Activated CD4-positive, alpha-beta T cell treated with anti-CD3 and anti-CD28 coated beads, Interleukin-2, amount 10 ng/mL, durations not matched to agents 24 days and 14 days (primary cell): ENCODE data around the gene NDUFA8. TPM values are rescaled to one million over a fixed set of nuclear protein-coding genes. Genes with fewer than 3 reads are reported as not detected.

Source experiments
- DNase-seq: peaks from one replicate; pipeline ENCODE4 v3.0.0; 2022
- H3K27ac Mint-ChIP-seq: one replicate; pipeline ENCODE4 v1.8.0; 2022; ENCODE audit warnings: mild to moderate bottlenecking, mixed read lengths
- H3K27me3 Mint-ChIP-seq: one replicate; pipeline ENCODE4 v1.8.0; 2022; ENCODE audit warnings: mixed read lengths
- H3K36me3 Mint-ChIP-seq: one replicate; pipeline ENCODE4 v1.8.0; 2022; ENCODE audit warnings: low read depth, mild to moderate bottlenecking, mixed read lengths
- H3K4me1 Mint-ChIP-seq: one replicate; pipeline ENCODE4 v1.8.0; 2021; ENCODE audit warnings: mixed read lengths
- H3K4me3 Mint-ChIP-seq: one replicate; pipeline ENCODE4 v1.8.0; 2022; ENCODE audit warnings: mild to moderate bottlenecking, moderate library complexity, mixed read lengths
- H3K9me3 Mint-ChIP-seq: one replicate; pipeline ENCODE4 v1.8.0; 2021; ENCODE audit warnings: mixed read lengths
- intact Hi-C: fragments of 100-400 bp; cut with micrococcal nuclease; formaldehyde crosslinking; loops from one replicate; pipeline ENCODE4 v1.15.1; 2023
- total RNA-seq: library from RNA; stranded (reverse); gene quantifications from 2 replicates; pipeline ENCODE4 v1.2.3, GENCODE V29; 2022

The NDUFA8 gene
- total RNA-seq, 1 donor from 2014 or later: 51.9 TPM

DNA sequence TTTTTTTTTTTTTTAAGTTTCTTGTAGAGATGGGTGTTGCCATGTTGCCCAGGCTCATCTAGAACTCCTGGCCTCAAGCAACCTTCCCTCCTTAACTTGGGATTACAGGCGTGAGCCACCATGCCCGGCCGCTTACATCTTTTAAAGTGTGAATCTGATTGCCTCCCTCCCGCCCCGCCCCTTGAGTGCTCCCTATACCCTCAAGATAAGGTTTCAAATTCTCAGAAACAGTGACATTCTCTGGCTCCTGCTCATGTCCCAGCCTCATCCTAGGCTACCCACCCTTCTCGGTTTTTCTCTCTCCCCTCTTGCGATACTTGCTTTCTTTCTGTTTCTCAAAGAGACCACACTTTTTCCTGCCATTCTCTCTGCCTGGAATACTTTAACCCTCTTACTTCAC, 12.6 kb upstream of the NDUFA8 start:
- intact Hi-C loops: no loop called here
- DNase-seq: no peak
- Mint-ChIP-seq H3K4me3 (no peak overlapping the region), H3K27me3 (peaks cover 31% of the 10 kb centered on the region), H3K36me3 (no peaks in the 10 kb centered on the region), H3K9me3 (no peaks in the 10 kb centered on the region), H3K4me1 (no peaks in the 10 kb centered on the region), H3K27ac (no peak overlapping the region)

DNA sequence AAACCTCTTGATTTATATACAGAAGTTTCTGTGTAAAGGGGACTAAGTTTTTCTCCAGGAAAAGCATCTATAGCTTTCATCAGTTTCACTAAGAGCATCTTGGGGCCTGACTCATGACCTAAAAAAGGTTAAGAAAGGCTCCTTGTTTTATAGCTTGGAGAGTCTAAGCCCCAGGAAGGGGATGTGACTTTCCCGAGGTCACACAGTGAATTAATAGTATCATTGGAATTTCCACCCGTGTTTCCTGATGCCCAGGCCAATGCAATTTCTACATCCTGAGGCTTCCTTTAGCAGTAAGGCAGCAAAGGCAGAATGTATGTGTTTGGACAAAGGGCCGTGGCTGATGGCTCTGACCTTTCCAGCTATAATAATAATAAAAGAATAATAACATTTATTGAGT, 8.8 kb upstream of the NDUFA8 start:
- H3K4me1 Mint-ChIP-seq: no peaks in the 10 kb centered on the region

DNA sequence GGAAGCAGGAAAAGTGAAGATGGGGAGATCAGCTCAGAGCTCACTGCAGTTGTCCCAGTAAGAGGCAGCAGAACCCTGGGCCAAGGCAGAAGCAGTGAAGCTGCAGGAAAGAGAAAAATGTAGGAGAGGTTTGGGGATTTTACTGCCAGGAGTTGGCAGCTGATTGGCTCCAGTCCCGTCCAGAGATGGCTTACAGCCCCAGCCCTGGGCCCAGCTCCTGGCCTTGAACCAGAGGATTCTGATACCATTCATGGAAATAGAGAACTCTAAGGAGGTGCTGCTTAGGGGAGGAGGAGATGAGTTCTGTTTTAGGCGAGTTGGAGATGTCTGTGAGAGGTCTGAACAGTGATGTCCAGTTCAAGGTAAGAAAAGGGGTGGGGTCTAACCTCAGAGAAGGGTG, 4.7 kb upstream of the NDUFA8 start:
- Mint-ChIP-seq H3K9me3 (peaks cover 7% of the 10 kb centered on the region), H3K27me3 (peaks cover 48% of the 10 kb centered on the region), H3K27ac (no peak overlapping the region), H3K4me3 (no peak overlapping the region), H3K4me1 (peaks cover 5% of the 10 kb centered on the region), H3K36me3 (peaks cover 3% of the 10 kb centered on the region)
- no peak for DNase-seq
- intact Hi-C loops: no loop called here

More for the DNA sequence above, 8.8 kb upstream of the NDUFA8 start:
- no peak overlapping the region for H3K4me3 Mint-ChIP-seq
- DNase-seq: no peak
- no peak overlapping the region for H3K27ac Mint-ChIP-seq
- H3K9me3 Mint-ChIP-seq: no peaks in the 10 kb centered on the region
- no peaks in the 10 kb centered on the region for H3K36me3 Mint-ChIP-seq
- intact Hi-C loops: no loop called here
- peaks cover 44% of the 10 kb centered on the region for H3K27me3 Mint-ChIP-seq

DNA sequence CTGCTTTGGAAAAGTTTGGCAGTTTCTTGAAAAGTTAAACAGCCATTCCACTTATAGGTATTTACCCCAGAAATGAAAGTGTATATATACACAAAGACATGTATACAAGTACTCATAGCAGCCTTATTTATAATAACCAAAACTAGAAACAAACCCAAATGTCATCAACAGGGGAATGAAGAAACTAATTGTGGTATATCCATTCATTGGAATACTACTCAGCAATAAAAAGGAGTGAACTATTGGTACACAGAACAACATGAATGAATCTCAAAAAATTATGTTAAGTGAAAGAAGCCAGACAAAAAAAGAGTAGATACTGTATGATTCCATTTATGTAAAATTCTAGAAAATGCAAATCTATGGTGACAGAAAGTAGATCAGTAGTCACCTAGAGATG, 2.8 kb upstream of the NDUFA8 start:
- Mint-ChIP-seq H3K4me3 (no peak overlapping the region), H3K27me3 (peaks cover 40% of the 10 kb centered on the region), H3K36me3 (peaks cover 5% of the 10 kb centered on the region), H3K9me3 (peaks cover 7% of the 10 kb centered on the region), H3K27ac (no peak overlapping the region), H3K4me1 (peaks cover 18% of the 10 kb centered on the region)
- no peak for DNase-seq
- intact Hi-C loops: no loop called here

DNA sequence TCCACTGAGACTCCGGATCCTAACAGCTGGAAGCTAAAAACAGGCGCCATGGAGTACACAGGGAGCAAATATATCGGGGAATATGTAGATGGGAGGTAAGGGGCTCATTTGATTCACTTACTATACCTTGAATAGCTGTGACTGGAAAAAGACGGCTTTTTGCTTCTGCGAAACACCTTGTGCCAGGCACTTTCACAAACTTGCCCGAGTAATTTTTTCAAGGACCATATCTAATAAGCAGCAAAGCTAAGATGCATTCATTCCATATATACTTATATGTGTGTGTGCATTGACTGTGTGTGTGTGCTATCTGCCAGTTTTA, 307 bp upstream of the NDUFA8 start:
- intact Hi-C loops: loop anchor here (1.0 to 5.0 kb wide), 4 partner anchors 33 to 104 kb away; partner anchors contain the start of genes MRRF and RBM18
- Mint-ChIP-seq H3K4me1 (peaks cover 27% of the 10 kb centered on the region), H3K4me3 (peak overlapping the region; percentile 99), H3K27ac (peak overlapping the region; percentile 98), H3K36me3 (peaks cover 5% of the 10 kb centered on the region), H3K27me3 (peaks cover 33% of the 10 kb centered on the region), H3K9me3 (peaks cover 7% of the 10 kb centered on the region)
- DNase-seq: no peak

DNA sequence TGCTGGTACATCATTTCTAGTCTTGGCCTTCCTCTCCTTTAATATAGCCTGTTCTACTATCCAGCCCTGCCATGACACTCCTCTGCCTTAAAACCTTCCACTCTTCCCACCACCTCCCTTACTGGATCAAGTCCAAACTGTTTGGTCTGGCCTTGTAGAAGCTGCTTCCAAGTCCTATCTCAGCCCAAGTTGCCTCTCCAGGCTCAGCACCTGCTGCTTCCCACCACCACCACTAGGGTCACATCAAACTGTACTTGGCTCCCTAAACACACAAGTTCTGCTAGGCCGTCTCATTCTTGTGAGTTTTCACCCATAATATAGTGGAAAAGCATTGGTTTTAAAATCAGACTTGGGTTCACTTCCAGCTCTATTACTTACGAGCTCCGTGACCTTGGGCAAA, 1.4 kb downstream of the NDUFA8 start:
- H3K9me3 Mint-ChIP-seq: peaks cover 7% of the 10 kb centered on the region
- intact Hi-C loops: loop anchor here (2.0 to 5.0 kb wide), 3 partner anchors 31 to 59 kb away; no protein-coding TSS in a partner anchor
- H3K4me3 Mint-ChIP-seq: peak overlapping the region; percentile 27
- peaks cover 27% of the 10 kb centered on the region for H3K4me1 Mint-ChIP-seq
- H3K27me3 Mint-ChIP-seq: peaks cover 20% of the 10 kb centered on the region
- no peak overlapping the region for H3K27ac Mint-ChIP-seq
- peaks cover 5% of the 10 kb centered on the region for H3K36me3 Mint-ChIP-seq
- DNase-seq: peak; percentile 78

GRCh38 chr9:122155796-122156195, 3.8 kb downstream of the NDUFA8 start:
- Mint-ChIP-seq H3K27ac (no peak overlapping the region), H3K4me3 (no peak overlapping the region), H3K27me3 (peaks cover 8% of the 10 kb centered on the region), H3K36me3 (peaks cover 10% of the 10 kb centered on the region), H3K9me3 (no peaks in the 10 kb centered on the region), H3K4me1 (peaks cover 29% of the 10 kb centered on the region)
- intact Hi-C loops: loop anchor here (5.0 kb wide), 1 partner anchor 57 kb away; no protein-coding TSS in a partner anchor
- no peak for DNase-seq

DNA sequence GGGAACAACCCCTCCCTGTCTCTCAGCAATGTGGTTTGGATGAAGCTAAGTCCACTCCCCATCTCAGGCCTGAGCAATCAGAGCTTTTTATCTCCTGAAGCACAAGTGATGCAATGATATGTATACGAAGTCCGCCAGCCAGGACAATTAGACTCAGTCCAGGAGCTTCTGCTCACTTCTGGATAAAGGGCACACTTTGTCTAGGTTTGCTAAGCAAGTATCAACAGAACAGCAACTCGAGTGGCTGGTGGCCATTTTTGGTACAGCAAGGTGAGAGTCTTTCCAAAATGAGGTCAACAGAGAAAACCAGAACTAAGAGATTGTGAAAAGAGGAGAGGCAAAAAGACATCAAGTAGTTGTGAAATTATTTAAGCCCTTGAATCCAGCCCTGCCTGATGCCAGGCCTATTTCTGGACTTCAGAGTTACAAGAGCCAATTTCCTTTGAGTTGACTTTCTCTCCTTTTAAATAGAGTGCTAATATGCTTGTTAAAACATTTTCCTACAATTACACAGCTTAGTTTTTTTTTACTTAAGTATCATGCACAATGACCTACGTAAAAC, 8.2 kb downstream of the NDUFA8 start:
- no peak overlapping the region for H3K4me3 Mint-ChIP-seq
- peaks cover 5% of the 10 kb centered on the region for H3K4me1 Mint-ChIP-seq
- no peak overlapping the region for H3K27ac Mint-ChIP-seq
- intact Hi-C loops: no loop called here
- no peaks in the 10 kb centered on the region for H3K9me3 Mint-ChIP-seq
- H3K36me3 Mint-ChIP-seq: peaks cover 23% of the 10 kb centered on the region
- DNase-seq: no peak
- no peaks in the 10 kb centered on the region for H3K27me3 Mint-ChIP-seq

GRCh38 chr9:122145592-122145863, 14.1 kb downstream of the NDUFA8 start:
- Mint-ChIP-seq H3K27ac (no peak overlapping the region), H3K36me3 (peaks cover 41% of the 10 kb centered on the region), H3K9me3 (no peaks in the 10 kb centered on the region), H3K27me3 (no peaks in the 10 kb centered on the region), H3K4me3 (no peak overlapping the region), H3K4me1 (no peaks in the 10 kb centered on the region)
- no peak for DNase-seq
- intact Hi-C loops: no loop called here

DNA sequence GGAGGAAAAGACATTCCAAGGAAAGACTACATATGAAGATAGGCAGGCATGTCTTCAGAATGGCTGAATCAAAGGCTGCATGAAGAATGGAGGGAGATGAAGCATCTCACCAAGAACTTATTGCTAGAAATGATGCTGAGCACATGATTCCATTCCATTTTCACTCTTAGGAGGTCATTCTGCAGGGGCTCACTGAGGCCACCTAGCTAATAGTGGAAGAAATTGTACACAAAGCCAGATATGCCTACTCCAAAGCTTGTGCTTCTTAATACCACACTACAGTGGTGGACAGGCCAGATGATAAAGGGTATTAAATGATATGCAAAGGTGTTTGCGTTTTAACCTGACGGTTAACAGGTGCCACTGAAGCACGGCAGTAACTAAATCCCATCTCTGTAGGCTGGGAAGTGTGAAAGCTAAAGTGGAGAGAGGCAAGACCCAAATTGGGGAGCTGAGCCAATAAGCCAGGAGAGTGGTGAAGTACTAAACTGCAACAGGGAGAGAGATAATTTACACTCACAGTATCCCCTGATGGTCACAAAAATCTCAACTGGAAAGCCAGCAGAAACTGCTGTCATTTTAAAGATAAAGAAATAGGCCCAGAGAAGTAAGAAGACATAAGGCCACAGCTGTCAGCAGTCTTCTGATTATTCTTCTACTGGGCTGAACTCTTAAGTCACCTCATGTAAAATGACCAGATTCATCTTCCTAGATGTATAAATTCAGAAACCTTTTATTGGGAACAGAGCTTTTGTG, 14.6 kb downstream of the NDUFA8 start:
- H3K4me1 Mint-ChIP-seq: no peaks in the 10 kb centered on the region
- H3K27me3 Mint-ChIP-seq: no peaks in the 10 kb centered on the region
- H3K9me3 Mint-ChIP-seq: no peaks in the 10 kb centered on the region
- no peak overlapping the region for H3K27ac Mint-ChIP-seq
- no peak overlapping the region for H3K4me3 Mint-ChIP-seq
- intact Hi-C loops: no loop called here
- DNase-seq: no peak
- H3K36me3 Mint-ChIP-seq: peaks cover 38% of the 10 kb centered on the region

- Mint-ChIP-seq H3K9me3 (no peaks in the 10 kb centered on the region), H3K27me3 (no peaks in the 10 kb centered on the region), H3K4me1 (no peaks in the 10 kb centered on the region), H3K36me3 (peaks cover 35% of the 10 kb centered on the region), H3K4me3 (no peak overlapping the region), H3K27ac (peak overlapping the region; percentile 28)
- intact Hi-C loops: no loop called here
- DNase-seq: no peak
These were observed 15.6 kb downstream of the NDUFA8 start for GRCh38 chr9:122143876-122144405.

- intact Hi-C loops: no loop called here
- Mint-ChIP-seq H3K4me1 (no peaks in the 10 kb centered on the region), H3K27ac (no peak overlapping the region), H3K27me3 (no peaks in the 10 kb centered on the region), H3K4me3 (no peak overlapping the region), H3K36me3 (peaks cover 33% of the 10 kb centered on the region), H3K9me3 (no peaks in the 10 kb centered on the region)
- no peak for DNase-seq
These were observed 16.3 kb downstream of the NDUFA8 start for GRCh38 chr9:122143296-122143695.

DNA sequence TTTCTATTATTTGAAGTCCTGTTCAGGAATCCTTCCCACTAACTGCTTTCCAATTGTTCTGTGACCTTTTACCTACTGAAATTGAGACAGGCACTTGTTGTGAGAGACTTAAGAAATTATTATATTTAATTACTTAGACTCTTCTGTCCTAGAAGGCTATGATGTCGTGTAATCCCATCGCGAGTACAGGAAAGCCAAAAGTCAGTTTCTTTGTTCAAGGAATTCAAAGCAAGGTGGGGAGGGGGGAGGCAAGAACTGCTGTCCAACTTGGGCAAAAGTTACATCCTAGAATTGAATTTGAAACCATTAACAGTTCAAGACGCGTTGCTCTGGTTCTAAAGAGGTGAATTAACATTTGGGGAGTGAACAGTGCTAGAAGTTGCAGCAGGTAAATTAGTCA, 17.9 kb downstream of the NDUFA8 start:
- Mint-ChIP-seq H3K4me1 (no peaks in the 10 kb centered on the region), H3K4me3 (no peak overlapping the region), H3K9me3 (no peaks in the 10 kb centered on the region), H3K27ac (no peak overlapping the region), H3K27me3 (no peaks in the 10 kb centered on the region), H3K36me3 (peaks cover 28% of the 10 kb centered on the region)
- intact Hi-C loops: no loop called here
- DNase-seq: no peak

DNA sequence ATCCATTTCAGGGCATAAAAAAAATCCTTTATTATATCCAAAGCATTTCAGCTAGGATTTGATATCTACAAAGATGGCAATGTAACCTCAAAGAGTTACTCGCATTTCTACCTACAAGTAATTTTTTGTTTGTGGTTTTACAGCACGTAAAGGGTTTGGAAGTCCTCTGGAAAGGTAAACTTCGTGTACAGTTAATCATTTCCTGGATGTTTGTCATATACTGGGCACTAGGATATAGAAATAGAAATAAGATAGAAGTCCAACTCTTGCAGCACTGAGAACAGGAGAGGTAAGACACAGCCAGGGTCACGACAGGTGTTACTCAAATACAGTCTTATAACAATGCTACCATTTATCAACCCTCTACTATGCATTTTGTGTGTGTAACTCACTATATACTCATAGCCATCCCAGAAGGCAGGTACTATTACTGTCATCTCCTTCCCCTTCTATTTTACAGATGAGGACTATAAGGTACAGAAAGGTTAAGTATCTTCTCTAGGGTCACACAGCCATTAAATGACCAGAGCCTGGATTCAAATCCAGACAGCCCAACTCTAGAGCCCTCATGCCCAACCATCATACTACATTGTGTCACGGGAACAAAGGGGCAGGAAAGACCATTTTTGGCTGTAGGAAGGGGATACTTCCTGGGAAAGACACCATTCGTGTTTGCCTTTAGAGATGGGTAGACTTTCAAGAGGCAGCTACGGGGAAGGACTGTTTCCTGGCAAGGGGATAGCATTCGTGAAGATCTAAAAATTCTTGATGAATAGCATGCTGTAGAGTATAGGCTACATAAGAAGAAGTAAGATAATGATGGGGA, 19.0 kb downstream of the NDUFA8 start:
- H3K27ac Mint-ChIP-seq: no peak overlapping the region
- no peaks in the 10 kb centered on the region for H3K9me3 Mint-ChIP-seq
- DNase-seq: no peak
- intact Hi-C loops: no loop called here
- no peaks in the 10 kb centered on the region for H3K4me1 Mint-ChIP-seq
- H3K4me3 Mint-ChIP-seq: no peak overlapping the region
- peaks cover 24% of the 10 kb centered on the region for H3K36me3 Mint-ChIP-seq
- no peaks in the 10 kb centered on the region for H3K27me3 Mint-ChIP-seq
